RKO (cell line): ENCODE measurements around the gene EFTUD2.

Source experiments
- DNase-seq: peaks from one replicate; pipeline ENCODE4 v3.0.0-alpha.2; 2016; ENCODE audit warnings: low spot score

EFTUD2 gene

GRCh38 chr17:44887971-44888954 lies 11.0 kb downstream of the EFTUD2 start:
- DNase-seq, result no peak

GRCh38 chr17:44887016-44887415 lies 12.2 kb downstream of the EFTUD2 start:
- DNase-seq, result no peak

- DNase-seq, result no peak
Observed at GRCh38 chr17:44884941-44885340, 14.3 kb downstream of the EFTUD2 start.

- no peak for DNase-seq
Observed at GRCh38 chr17:44881145-44881544, 18.1 kb downstream of the EFTUD2 start.

GRCh38 chr17:44880062-44880461 lies 19.2 kb downstream of the EFTUD2 start:
- DNase-seq, result no peak

- no peak for DNase-seq
Observed at GRCh38 chr17:44879376-44879775, 19.9 kb downstream of the EFTUD2 start.

GRCh38 chr17:44878627-44879221 lies 20.5 kb downstream of the EFTUD2 start:
- DNase-seq, result peak; percentile 57

- DNase-seq, result no peak
Observed at GRCh38 chr17:44877121-44877520, 22.1 kb downstream of the EFTUD2 start.

GRCh38 chr17:44875761-44876160 lies 23.5 kb downstream of the EFTUD2 start:
- no peak for DNase-seq

GRCh38 chr17:44872131-44872768 lies 27.0 kb downstream of the EFTUD2 start:
- no peak for DNase-seq

- no peak for DNase-seq
Observed at GRCh38 chr17:44871556-44871955, 27.7 kb downstream of the EFTUD2 start.

GRCh38 chr17:44867841-44868240 lies 31.4 kb downstream of the EFTUD2 start:
- DNase-seq, result no peak

GRCh38 chr17:44865931-44866330 lies 33.3 kb downstream of the EFTUD2 start:
- DNase-seq, result no peak

GRCh38 chr17:44865231-44865660 lies 34.0 kb downstream of the EFTUD2 start:
- peak; percentile 75 for DNase-seq

- DNase-seq, result no peak
Observed at GRCh38 chr17:44864831-44865230, 34.4 kb downstream of the EFTUD2 start.

- no peak for DNase-seq
Observed at GRCh38 chr17:44863061-44863918, 36.0 kb downstream of the EFTUD2 start.

GRCh38 chr17:44862278-44862914 lies 36.8 kb downstream of the EFTUD2 start:
- no peak for DNase-seq

GRCh38 chr17:44859701-44860100 lies 39.5 kb downstream of the EFTUD2 start:
- no peak for DNase-seq

GRCh38 chr17:44854192-44854591 lies 45.1 kb downstream of the EFTUD2 start:
- no peak for DNase-seq

- no peak for DNase-seq
Observed at GRCh38 chr17:44850612-44851011, 48.6 kb downstream of the EFTUD2 start.

- no peak for DNase-seq
Observed at GRCh38 chr17:44850025-44850424, 49.2 kb downstream of the EFTUD2 start.
